ENCODE results near the gene COL9A3.

Gene COL9A3

GRCh38 chr20:62882426-62882825, 65.6 kb downstream of the COL9A3 start:
- DNase-seq: no peak

- DNase-seq: no peak
Measured at GRCh38 chr20:62884556-62884955, 67.7 kb downstream of the COL9A3 start.

GRCh38 chr20:62885046-62885895, 68.4 kb downstream of the COL9A3 start:
- DNase-seq: no peak

- no peak for DNase-seq
Measured at GRCh38 chr20:62885896-62886708, 69.3 kb downstream of the COL9A3 start.

GRCh38 chr20:62886709-62887058, 69.8 kb downstream of the COL9A3 start:
- DNase-seq: peak; percentile 50

- peak; percentile 33 for DNase-seq
Measured at GRCh38 chr20:62887152-62887859, 70.5 kb downstream of the COL9A3 start.

- DNase-seq: no peak
Measured at GRCh38 chr20:62887860-62888239, 71.0 kb downstream of the COL9A3 start.

GRCh38 chr20:62888406-62888805, 71.6 kb downstream of the COL9A3 start:
- no peak for DNase-seq

GRCh38 chr20:62888910-62889309, 72.1 kb downstream of the COL9A3 start:
- DNase-seq: no peak

- DNase-seq: no peak
Measured at GRCh38 chr20:62889411-62889810, 72.6 kb downstream of the COL9A3 start.

- DNase-seq: no peak
Measured at GRCh38 chr20:62889871-62890270, 73.0 kb downstream of the COL9A3 start.

GRCh38 chr20:62890444-62890843, 73.6 kb downstream of the COL9A3 start:
- DNase-seq: no peak

Measured in NCI-H748 treated with DMSO at 0.1 percent for 48 hours (cell line).